SKM-1 (cell line): Measurements from ENCODE around the gene RFC1.

Experiments
- DNase-seq: peaks from one replicate; lab custom pipeline; 2025; ENCODE audit not compliant: unreplicated experiment; lab: John Stamatoyannopoulos, UW

RFC1 gene

GRCh38 chr4:39255266-39255665 is 110.9 kb downstream of the RFC1 start:
- DNase-seq = no peak

DNA sequence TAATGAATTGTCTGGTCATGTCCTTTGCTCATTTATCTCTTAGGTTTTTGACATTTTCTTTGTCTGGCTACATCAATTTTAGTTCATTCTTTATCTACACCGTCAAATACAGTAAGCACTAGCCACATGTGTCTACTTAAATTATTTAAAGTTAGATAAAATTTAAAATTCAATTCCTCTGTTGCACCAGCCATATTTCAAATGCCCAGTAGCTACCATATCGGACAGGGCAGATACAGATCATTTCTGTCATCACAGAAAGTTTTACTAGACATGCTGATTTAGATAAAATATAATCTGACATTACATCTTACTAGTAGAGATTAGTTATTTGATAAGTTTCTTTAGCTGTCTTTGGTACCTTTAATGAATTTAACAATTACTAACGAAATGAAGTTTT is 122.7 kb downstream of the RFC1 start:
- no peak for DNase-seq
